Measurements from ENCODE around the gene CCDC110.

GRCh38 chr4:185502386-185502785 lies 30.9 kb upstream of the CCDC110 start:
- no peak for TF ChIP-seq MYC (IDR thresholded peaks at IDR 0.05; ENCODE audit: low read depth, low read length)
- TF ChIP-seq, protein P1, sequence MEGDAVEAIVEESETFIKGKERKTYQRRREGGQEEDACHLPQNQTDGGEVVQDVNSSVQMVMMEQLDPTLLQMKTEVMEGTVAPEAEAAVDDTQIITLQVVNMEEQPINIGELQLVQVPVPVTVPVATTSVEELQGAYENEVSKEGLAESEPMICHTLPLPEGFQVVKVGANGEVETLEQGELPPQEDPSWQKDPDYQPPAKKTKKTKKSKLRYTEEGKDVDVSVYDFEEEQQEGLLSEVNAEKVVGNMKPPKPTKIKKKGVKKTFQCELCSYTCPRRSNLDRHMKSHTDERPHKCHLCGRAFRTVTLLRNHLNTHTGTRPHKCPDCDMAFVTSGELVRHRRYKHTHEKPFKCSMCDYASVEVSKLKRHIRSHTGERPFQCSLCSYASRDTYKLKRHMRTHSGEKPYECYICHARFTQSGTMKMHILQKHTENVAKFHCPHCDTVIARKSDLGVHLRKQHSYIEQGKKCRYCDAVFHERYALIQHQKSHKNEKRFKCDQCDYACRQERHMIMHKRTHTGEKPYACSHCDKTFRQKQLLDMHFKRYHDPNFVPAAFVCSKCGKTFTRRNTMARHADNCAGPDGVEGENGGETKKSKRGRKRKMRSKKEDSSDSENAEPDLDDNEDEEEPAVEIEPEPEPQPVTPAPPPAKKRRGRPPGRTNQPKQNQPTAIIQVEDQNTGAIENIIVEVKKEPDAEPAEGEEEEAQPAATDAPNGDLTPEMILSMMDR (IDR thresholded peaks at IDR 0.05; ENCODE audit: extremely low read depth in 1 of 2, insufficient read depth in 1 of 2, low read depth in 1 of 2, low read length in 2 of 2): no peak

All from endothelial cell of umbilical vein (primary cell).